HepG2 (cell line): ENCODE results near the gene MYL3. TPM values are rescaled to one million over a fixed set of nuclear protein-coding genes. Genes with fewer than 3 reads are reported as not detected.

Source experiments
- ATAC-seq: fragments of 200-7000 bp; cut with Tn5 transposase; 3 replicates; pipeline ENCODE4 v1.9.1; 2020; ENCODE audit warnings: mild to moderate bottlenecking, moderate library complexity
- BruUV-seq: library from RNA; stranded (reverse); fragments of 400-500 nt; replicated peaks from 2 replicates; lab custom pipeline; 2021; lab: Mats Ljungman, UMichigan
- CTCF ChIA-PET: fragments of 300-600 bp; formaldehyde crosslinking; extraction: SDS; loops from one replicate; lab custom pipeline; 2021; ENCODE audit warnings: low total read pairs, inconsistent platforms, low intra/inter-chr PET ratio; lab: Yijun Ruan, JAX
- POLR2A ChIA-PET: fragments of 350-600 bp; sonication (Branson Sonifier 250); formaldehyde crosslinking; loops from one replicate; lab custom pipeline; 2020; ENCODE audit warnings: antibody characterized with exemption, inconsistent platforms; lab: Yijun Ruan, JAX
- DNase-seq: peaks from one replicate; pipeline ENCODE4 v3.0.0-alpha.2; 2015; ENCODE audit warnings: low spot score
- FAIRE-seq: peaks from 3 replicates; lab custom pipeline; 2011; peaks lifted over from hg19 to GRCh38; lab: Jason Lieb, UNC
- H2AFZ ChIP-seq: one replicate; pipeline ENCODE4 v1.6.1; 2011; ENCODE audit warnings: low read length, inconsistent platforms
- H3K27ac ChIP-seq: fragments of 300-600 bp; 3 replicates; pipeline ENCODE4 v1.8.0; 2011; ENCODE audit warnings: mixed run types, mild to moderate bottlenecking, mixed read lengths, low read length, inconsistent platforms; ENCODE audit not compliant: insufficient read depth; ENCODE audit errors: extremely low read length
- H3K27me3 ChIP-seq, 2 experiments: fragments of 200-600 bp in 1 of 2; 2 replicates in 1 of 2; 3 replicates in 1 of 2; pipeline versions ENCODE4 v1.6.0 to v1.8.0; 2011; ENCODE audit warnings: low read length in 2 of 2, mild to moderate bottlenecking in 2 of 2, moderate library complexity in 2 of 2, inconsistent platforms in 1 of 2; ENCODE audit not compliant: insufficient read depth in 2 of 2, control insufficient read depth in 1 of 2
- H3K36me3 ChIP-seq, 2 experiments: fragments of 200-600 bp in 1 of 2; replicated peaks in 1 of 2; 2 replicates in 1 of 2; 3 replicates in 1 of 2; pipeline versions ENCODE4 v1.5.1 to v1.8.0; 2011; ENCODE audit warnings: low read length in 2 of 2, inconsistent platforms in 1 of 2; ENCODE audit not compliant: insufficient read depth in 2 of 2, control insufficient read depth in 1 of 2
- H3K4me1 ChIP-seq: 2 replicates; pipeline ENCODE4 v1.5.1; 2012; ENCODE audit warnings: low read length, inconsistent platforms; ENCODE audit not compliant: insufficient read depth
- H3K4me2 ChIP-seq: 2 replicates; pipeline ENCODE4 v1.6.0; 2011; ENCODE audit warnings: low read depth, low read length, inconsistent platforms
- H3K4me3 ChIP-seq, 3 experiments: fragments of 200-600 bp in 1 of 3; sonication (generic), shearing (Covaris generic) in 1 of 3; replicated peaks in 1 of 3; 2 replicates each; pipeline ENCODE4 v1.5.1; 2011 to 2016; ENCODE audit warnings: low read length in 3 of 3, inconsistent platforms in 2 of 3, low read depth in 2 of 3, mild to moderate bottlenecking in 2 of 3, control low read depth in 1 of 3, mixed read lengths in 1 of 3; ENCODE audit not compliant: insufficient read depth in 1 of 3
- H3K79me2 ChIP-seq: one replicate; pipeline ENCODE4 v1.6.1; 2011; ENCODE audit warnings: low read length, inconsistent platforms; ENCODE audit not compliant: insufficient read depth
- H3K9ac ChIP-seq: 2 replicates; pipeline ENCODE4 v1.6.0; 2011; ENCODE audit warnings: mild to moderate bottlenecking, low read depth, low read length, inconsistent platforms; ENCODE audit not compliant: insufficient read depth
- H3K9me3 ChIP-seq: 2 replicates; pipeline ENCODE4 v1.5.1; 2012; ENCODE audit warnings: mild to moderate bottlenecking, low read length
- H4K20me1 ChIP-seq: 2 replicates; pipeline ENCODE4 v1.6.0; 2011; ENCODE audit warnings: inconsistent platforms, mild to moderate bottlenecking, low read length, moderate library complexity; ENCODE audit not compliant: insufficient read depth
- BCL6 ChIP-seq: IDR thresholded peaks from 2 replicates; pipeline ENCODE4 v1.6.1; 2016; ENCODE audit warnings: missing genetic modification reagents, missing compliant biosample characterization
- HCFC1 ChIP-seq: fragments of 150-350 bp; IDR thresholded peaks from 2 replicates; pipeline ENCODE4 v1.6.1; 2014; ENCODE audit warnings: low read depth, low read length
- ISX ChIP-seq: sonication (generic); formaldehyde crosslinking; conservative IDR thresholded peaks from 2 replicates; pipeline ENCODE4 v1.5.0; 2020; ENCODE audit warnings: missing genetic modification reagents
- KAT2B ChIP-seq: fragments of 150-350 bp; IDR thresholded peaks from 2 replicates; pipeline ENCODE4 v1.6.1; 2014; ENCODE audit warnings: low read depth, low read length, borderline replicate concordance
- MIER2 ChIP-seq: IDR thresholded peaks from 2 replicates; pipeline ENCODE4 v1.6.1; 2016; ENCODE audit warnings: missing biosample characterization, missing genetic modification reagents
- NBN ChIP-seq: fragments of 450-650 bp; conservative IDR thresholded peaks from 2 replicates; pipeline ENCODE4 v1.6.1; 2017
- REST ChIP-seq, 2 experiments: IDR thresholded peaks; 2 replicates each; pipeline ENCODE4 v1.6.1; 2011 to 2012; ENCODE audit warnings: low read length in 2 of 2, borderline replicate concordance in 1 of 2, low read depth in 1 of 2, mild to moderate bottlenecking in 1 of 2, moderate library complexity in 1 of 2
- SETDB1 ChIP-seq: sonication (generic); formaldehyde crosslinking; IDR thresholded peaks from 2 replicates; pipeline ENCODE4 v1.5.1; 2020; ENCODE audit warnings: missing genetic modification reagents, mild to moderate bottlenecking, borderline replicate concordance
- SRSF1 ChIP-seq: fragments of 200-400 bp; formaldehyde crosslinking; optimal IDR thresholded peaks from 2 replicates; pipeline ENCODE3; 2017; ENCODE audit warnings: mild to moderate bottlenecking, low read depth, low read length, moderate library complexity
- ZNF841 ChIP-seq: sonication (generic); formaldehyde crosslinking; IDR thresholded peaks from 2 replicates; pipeline ENCODE4 v1.8.1; 2023; ENCODE audit warnings: missing genetic modification reagents, borderline replicate concordance
- WGBS: methylation state at CpG from one replicate; pipeline ENCODE4 v1.1.6; 2017; ENCODE audit warnings: low lambda C conversion rate; 5-methylcytosine and 5-hydroxymethylcytosine counted together
- in situ Hi-C: cut with HindIII; loops from 2 replicates; pipeline ENCODE4 v1.10.0; 2017; ENCODE audit warnings: low pct_unique_long_range_greater_than_20kb; ENCODE audit not compliant: extremely low pct_ligation_motif_present
- intact Hi-C: fragments of 100-400 bp; cut with micrococcal nuclease; formaldehyde crosslinking; loops from one replicate; pipeline ENCODE4 v1.10.0; 2022; ENCODE audit not compliant: unreplicated experiment
- polyA plus RNA-seq, 8 experiments: library from polyadenylated mRNA; depleted of rRNA in 3 of 8; stranded (reverse) in 7 of 8; unstranded in 1 of 8; fragments of >200 nt; fragmentation: Illumina TruSeq in 4 of 8; extraction: Trizol in 4 of 8; gene quantifications; 2 replicates each; pipeline versions ENCODE4 v1.2.1 to v1.2.3, GENCODE V29; 2011 to 2016; ENCODE audit warnings: low read depth in 4 of 8, missing spikeins in 1 of 8, mixed read lengths in 1 of 8; ENCODE audit not compliant: insufficient read depth in 1 of 8
- total RNA-seq, 5 experiments: library from RNA; depleted of rRNA; stranded (reverse); fragments of >200 nt; fragmentation: Illumina TruSeq; extraction: Trizol; gene quantifications; 2 replicates each; pipeline ENCODE4 v1.2.3, GENCODE V29; 2016; ENCODE audit warnings: low read depth in 1 of 5
- TF ChIP-seq, protein P1 (sequence below): sonication (generic); formaldehyde crosslinking; IDR thresholded peaks from 2 replicates; pipeline ENCODE4 v1.8.0; 2022; ENCODE audit warnings: missing genetic modification reagents, low read depth, mild to moderate bottlenecking, borderline replicate concordance

MYL3 gene
- total and polyA plus RNA-seq, 2 of the 13 experiments (the other 11 are each of a cell fraction or from before 2014, with no cell fraction given) = not detected

DNA sequence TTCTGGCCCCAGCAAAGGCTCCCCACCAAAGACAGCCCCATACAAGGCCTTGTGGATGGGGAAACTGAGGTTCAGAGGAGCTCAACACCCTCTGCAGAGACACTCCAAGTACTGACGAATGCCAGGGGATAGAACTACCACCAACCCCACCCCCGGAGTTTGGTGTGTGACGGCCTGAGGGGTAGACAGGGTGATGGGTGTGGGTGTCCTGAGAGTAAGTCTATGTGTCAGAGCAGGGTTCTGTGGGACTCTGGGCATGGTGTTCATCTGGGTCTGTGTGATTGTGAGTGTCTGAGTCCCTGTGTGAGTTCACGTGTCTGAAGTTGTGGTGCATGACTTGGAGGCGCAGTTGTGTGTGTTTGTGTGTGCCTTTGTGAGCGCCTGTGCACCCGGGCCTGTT lies 21.7 kb upstream of the MYL3 start:
- no peaks in the 10 kb centered on the region for H3K9me3 ChIP-seq
- H3K79me2 ChIP-seq = no peaks in the 10 kb centered on the region
- ChIA-PET POLR2A (no interaction called here), CTCF (no interaction called here)
- in situ Hi-C loops (no loop called here), intact Hi-C loops (no loop called here)
- H2AFZ ChIP-seq = no peak overlapping the region
- no peak overlapping the region for H3K27ac ChIP-seq
- peaks cover 22 to 79% of the 10 kb centered on the region in 2 experiments for H3K27me3 ChIP-seq
- ATAC-seq (no peak), FAIRE-seq (no peak), DNase-seq (no peak)
- TF ChIP-seq SRSF1 (no peak), KAT2B (no peak)
- TF ChIP-seq, protein P1, sequence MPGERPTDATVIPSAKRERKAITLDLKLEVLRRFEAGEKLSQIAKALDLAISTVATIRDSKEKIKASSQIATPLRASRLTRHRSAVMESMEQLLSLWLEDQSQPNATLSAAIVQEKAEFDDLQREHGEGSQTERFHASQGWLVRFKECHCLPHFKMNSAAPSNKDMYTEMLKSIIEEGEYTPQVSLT (CRISPR knock-in tag) = no peak
- peaks cover 6% of the 10 kb centered on the region; the same call in 1 of the 2 replicates for H4K20me1 ChIP-seq
- BruUV-seq = no TSS peak
- no peak overlapping the region for H3K9ac ChIP-seq
- 37% methylated on average over 4 of the region's 7 CpGs for WGBS
- H3K4me3 ChIP-seq = no peak overlapping the region
- peaks cover 8% of the 10 kb centered on the region; the same call in 1 of the 2 replicates for H3K4me1 ChIP-seq
- H3K4me2 ChIP-seq = no peak overlapping the region
- no peaks in the 10 kb centered on the region for H3K36me3 ChIP-seq

- ATAC-seq (peak; percentile 11; the same call in 1 of the 3 replicates), DNase-seq (no peak), FAIRE-seq (no peak)
- H3K9ac ChIP-seq = no peak overlapping the region
- no TSS peak for BruUV-seq
- WGBS = no CpG with 5 or more reads among the region's 5 CpGs
- peaks cover 22 to 78% of the 10 kb centered on the region in 2 experiments for H3K27me3 ChIP-seq
- no peaks in the 10 kb centered on the region for H3K9me3 ChIP-seq
- intact Hi-C loops = no loop called here
- H3K36me3 ChIP-seq = no peaks in the 10 kb centered on the region
- no peak overlapping the region for H3K4me3 ChIP-seq
- ChIA-PET POLR2A (no interaction called here), CTCF (no interaction called here)
- H2AFZ ChIP-seq = no peak overlapping the region
- peaks cover 6% of the 10 kb centered on the region; the same call in 1 of the 2 replicates for H4K20me1 ChIP-seq
- no peak overlapping the region for H3K27ac ChIP-seq
- in situ Hi-C loops = no loop called here
- no peaks in the 10 kb centered on the region for H3K79me2 ChIP-seq
- no peak overlapping the region for H3K4me2 ChIP-seq
- peaks cover 9% of the 10 kb centered on the region for H3K4me1 ChIP-seq
- TF ChIP-seq REST (IDR thresholded peaks at IDR 0.05; ENCODE audit: borderline replicate concordance in 1 of 2, low read depth in 1 of 2, low read length in 2 of 2) = no peak
- TF ChIP-seq MIER2 (CRISPR knock-in tag) = no peak
- TF ChIP-seq NBN = no peak
- no peak for TF ChIP-seq SETDB1 (CRISPR knock-in tag)
- no peak for TF ChIP-seq ZNF841
- TF ChIP-seq HCFC1 = no peak
- no peak for TF ChIP-seq KAT2B
- TF ChIP-seq ISX (CRISPR knock-in tag) = no peak
- no peak for TF ChIP-seq BCL6 (CRISPR knock-in tag)
These were observed 21.2 kb upstream of the MYL3 start for GRCh38 chr3:46884427-46884826.
